HS-27A (cell line): ENCODE data around the gene FBXO4.

Experiments used
- DNase-seq: peaks from one replicate; pipeline ENCODE4 v3.0.0-alpha.2; 2012; ENCODE audit warnings: low read depth, missing footprints

The FBXO4 gene

GRCh38 chr5:41924872-41925554 lies at the start of gene FBXO4:
Gene FBXO4, plus strand, starts transcription at chr5:41925281. Its CDS starts 29 bp downstream, at chr5:41925310.
- peak; percentile 61 for DNase-seq

DNA sequence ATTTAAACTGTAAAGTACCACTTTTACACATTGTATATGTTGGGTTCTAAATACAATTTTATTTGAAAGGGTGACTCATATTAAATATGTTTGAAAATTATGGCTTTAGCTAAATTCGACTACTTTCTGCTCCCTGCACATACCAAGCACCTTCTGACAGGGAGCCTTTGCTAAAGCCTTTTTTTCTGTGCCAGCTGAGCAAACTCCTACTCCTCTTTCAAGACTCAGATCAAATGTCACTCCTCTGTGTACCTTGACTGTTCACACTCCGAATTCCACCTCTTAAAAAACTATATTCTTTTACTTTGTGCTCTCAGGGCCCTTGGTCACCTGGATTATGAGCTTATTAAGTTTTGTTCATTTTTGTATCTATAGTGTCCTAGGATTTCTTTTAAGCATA lies 48.4 kb upstream of the FBXO4 start:
- no peak for DNase-seq

GRCh38 chr5:41877408-41877807 lies 47.7 kb upstream of the FBXO4 start:
- no peak for DNase-seq

DNA sequence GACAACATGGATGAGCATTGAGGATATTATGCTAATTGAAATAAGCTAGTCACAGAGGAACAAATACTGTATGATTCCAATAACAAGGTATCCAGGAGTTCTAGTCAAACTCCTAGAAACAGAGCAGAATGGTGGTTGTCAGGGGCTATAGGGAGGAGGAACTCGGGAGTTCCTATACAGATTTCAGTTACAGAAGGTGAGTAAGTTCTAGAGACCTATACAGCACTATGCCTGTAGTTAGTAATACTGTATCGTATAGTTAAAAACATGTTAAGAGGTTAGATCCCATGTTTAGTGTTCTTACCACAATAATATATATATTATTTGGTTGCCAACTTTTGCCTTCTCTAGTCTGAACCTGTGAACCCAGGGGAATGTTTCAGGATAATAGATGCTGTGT lies 46.9 kb upstream of the FBXO4 start:
- no peak for DNase-seq

GRCh38 chr5:41878643-41879478 lies 46.2 kb upstream of the FBXO4 start:
- DNase-seq: no peak

GRCh38 chr5:41882765-41883164 lies 42.3 kb upstream of the FBXO4 start:
- no peak for DNase-seq

- DNase-seq: no peak
Observed at GRCh38 chr5:41883243-41883642, 41.8 kb upstream of the FBXO4 start.

DNA sequence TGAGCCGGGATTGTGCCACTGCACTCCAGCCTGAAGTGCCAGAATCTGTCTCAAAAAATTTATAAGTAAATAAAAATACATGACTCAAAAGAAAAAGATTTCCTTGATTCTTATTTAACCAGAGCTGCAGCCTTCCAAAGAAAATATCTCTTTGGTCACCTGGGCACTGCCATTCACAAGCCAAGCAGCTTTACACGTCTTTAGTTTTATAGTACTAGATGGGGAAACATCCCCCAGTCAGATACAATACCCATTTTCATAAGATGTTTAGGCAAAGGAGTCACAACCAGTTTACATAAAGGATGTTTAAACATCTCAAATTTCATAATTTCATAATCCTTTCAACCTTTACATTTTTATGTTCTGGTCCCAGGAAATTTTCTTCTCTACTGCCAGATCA lies 41.1 kb upstream of the FBXO4 start:
- no peak for DNase-seq

- no peak for DNase-seq
Observed at GRCh38 chr5:41885286-41885685, 39.8 kb upstream of the FBXO4 start.

DNA sequence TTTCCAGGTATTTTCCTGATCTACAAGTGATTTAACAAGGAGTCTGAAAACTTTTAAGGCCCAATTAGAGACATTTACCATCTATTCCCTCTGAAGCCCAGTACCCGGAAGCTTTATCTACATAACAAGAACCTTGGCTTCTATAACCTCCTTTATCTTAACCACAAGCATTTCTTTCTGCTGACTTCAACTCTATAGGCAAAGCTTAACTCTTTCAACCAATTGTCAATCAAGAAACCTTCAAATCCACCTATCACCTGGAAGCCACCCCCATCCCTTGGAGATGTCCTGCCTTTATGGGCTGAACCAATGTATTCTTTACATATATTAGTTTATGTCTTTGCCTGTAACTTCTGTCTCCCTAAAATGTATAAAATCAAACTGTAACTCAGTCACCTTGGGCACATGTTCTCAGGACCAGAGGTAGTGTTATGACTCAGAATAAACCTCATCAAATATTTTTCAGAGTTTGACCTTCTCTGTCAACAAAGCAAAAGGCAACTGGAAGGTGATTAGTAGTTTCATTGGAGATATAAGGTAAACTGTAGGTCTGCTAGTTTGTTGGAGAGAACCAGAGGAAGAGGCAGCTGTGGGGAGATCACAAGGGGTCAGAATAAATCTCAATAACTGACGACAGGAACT lies 33.9 kb upstream of the FBXO4 start:
- DNase-seq: no peak

- no peak for DNase-seq
Observed at GRCh38 chr5:41892031-41892430, 33.0 kb upstream of the FBXO4 start.

DNA sequence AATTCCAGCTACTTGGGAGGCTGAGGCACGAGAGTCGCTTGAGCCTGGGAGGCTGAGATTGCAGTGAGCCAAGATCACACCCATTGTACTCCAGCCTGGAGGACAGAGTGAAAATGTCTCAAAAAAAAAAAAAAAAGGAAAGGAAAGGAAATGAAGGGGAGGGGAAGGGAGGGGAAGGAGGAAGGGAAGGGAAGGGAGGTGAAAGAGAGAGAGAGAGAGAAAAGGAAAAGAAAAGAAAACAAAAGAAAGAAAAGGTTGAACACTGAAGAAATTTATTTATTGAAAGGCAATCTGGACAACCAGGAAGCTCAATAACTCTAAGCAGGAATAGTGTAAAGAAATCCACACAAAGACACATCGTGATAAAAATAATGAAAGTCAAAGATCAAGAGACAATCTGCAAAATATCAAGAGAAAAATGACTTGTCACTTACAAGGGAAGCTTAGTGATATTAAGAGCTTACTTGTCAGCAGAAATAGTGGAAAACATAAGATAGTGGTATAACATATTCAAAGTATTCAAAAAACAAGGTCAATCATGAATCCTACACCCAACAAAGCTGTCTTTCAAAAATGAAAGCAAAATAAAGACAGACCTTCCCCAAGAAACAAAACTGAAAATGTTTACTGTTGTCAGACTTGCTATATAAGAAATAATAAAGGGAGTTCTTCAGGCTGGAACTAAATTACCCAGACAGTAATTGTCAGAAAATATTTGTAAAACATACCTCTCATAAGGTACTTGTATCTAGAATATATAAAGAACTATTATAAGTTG lies 31.8 kb upstream of the FBXO4 start:
- no peak for DNase-seq

- no peak for DNase-seq
Observed at GRCh38 chr5:41896230-41896629, 28.9 kb upstream of the FBXO4 start.

DNA sequence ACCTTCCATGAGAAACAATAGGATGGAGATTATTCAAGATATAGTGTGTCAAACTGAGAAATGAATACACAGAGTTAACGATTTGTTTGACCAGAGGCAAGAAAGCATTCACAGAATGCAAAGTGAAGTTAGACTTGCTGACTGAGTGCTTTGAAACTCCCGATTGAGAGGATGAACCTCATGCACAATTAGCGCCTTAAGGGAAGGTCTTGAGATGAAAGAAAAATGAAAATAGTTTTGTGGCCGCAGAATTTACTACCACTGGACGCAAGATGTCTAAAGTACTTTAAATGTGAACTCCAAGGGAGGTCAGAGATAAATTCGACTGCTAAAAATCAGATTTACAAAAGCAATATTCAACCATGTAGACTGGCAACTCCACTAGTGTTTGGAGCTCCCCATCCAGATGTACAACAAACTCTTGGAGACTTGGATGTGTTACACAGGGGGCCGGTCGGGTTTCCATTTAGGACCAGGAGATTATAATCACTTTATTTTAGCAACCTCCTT lies 21.6 kb upstream of the FBXO4 start:
- no peak for DNase-seq

- DNase-seq: peak; percentile 99
Observed at GRCh38 chr5:41903892-41904799, 20.9 kb upstream of the FBXO4 start, which contains the start of gene RIMOC1. Gene RIMOC1, plus strand, starts transcription at chr5:41904344. Its CDS starts 24 bp downstream, at chr5:41904368.

- DNase-seq: no peak
Observed at GRCh38 chr5:41906151-41906550, 18.9 kb upstream of the FBXO4 start.

- no peak for DNase-seq
Observed at GRCh38 chr5:41908374-41909079, 16.6 kb upstream of the FBXO4 start.

DNA sequence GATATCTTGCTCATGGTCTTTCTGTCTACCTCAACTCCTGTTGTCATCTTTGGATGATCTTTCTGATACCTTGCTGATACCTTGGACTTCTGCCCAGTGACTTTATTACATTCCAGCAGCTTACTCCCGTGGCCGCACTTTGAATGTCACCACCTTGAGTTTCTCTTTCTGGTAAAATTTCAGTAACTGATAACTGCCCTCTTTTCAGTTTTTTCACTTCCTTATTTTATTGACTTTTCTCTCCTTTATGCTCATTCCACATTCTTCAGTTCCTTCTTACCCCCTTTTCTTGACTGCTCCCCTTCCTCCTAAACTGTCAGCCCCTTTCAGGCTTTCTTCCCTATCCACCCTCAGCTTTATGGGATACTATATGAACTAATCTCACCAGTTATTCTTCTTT lies 7.0 kb upstream of the FBXO4 start:
- DNase-seq: no peak

DNA sequence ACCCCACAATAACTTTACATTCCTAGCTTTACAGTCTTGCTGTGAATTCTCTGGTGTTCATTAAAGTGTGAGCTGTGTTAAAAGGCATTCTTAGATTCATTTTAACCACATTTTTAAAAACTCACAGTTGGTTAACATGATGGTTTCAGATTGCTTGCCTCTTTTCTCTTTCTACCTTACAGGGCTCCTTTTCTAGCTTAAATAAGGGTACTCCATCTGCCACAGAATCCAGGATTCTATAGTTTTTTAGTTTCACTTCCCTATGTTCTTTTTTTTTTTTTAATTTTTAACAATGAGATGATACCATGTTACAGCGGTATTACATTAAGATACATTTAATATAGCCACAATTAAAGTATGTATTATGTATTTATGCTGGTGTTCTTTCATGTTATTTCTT lies 3.9 kb upstream of the FBXO4 start:
- no peak for DNase-seq

DNA sequence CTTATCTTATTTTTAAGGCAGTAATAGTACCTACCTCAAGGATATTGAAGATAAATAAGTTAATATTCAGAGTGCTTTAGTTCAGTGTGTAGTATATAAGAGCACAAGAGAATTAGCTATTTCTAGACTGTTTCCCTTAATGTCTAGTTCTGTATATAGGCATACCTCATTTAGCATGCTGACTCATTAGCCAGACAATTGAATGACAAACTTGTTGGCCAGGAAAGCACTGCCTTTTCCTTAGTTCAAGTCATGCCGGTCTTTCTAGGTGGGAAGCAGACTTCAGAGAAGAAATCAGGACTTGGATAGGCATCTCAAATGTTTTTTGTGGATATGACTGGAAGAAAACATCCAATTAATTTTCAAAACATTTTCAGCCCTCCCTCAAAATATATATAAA lies 3.2 kb upstream of the FBXO4 start:
- DNase-seq: no peak
